SW480 (cell line): ENCODE measurements around the gene ASB3.
"Not testable (repeated sequence)": the region's sequence is repeated elsewhere in the genome, so short reads cannot be mapped to it uniquely, and the experiment has no call there.

Source experiments
- DNase-seq: peaks from one replicate; pipeline ENCODE4 v3.0.0-alpha.2; 2016; ENCODE audit warnings: low spot score

Gene ASB3

DNA sequence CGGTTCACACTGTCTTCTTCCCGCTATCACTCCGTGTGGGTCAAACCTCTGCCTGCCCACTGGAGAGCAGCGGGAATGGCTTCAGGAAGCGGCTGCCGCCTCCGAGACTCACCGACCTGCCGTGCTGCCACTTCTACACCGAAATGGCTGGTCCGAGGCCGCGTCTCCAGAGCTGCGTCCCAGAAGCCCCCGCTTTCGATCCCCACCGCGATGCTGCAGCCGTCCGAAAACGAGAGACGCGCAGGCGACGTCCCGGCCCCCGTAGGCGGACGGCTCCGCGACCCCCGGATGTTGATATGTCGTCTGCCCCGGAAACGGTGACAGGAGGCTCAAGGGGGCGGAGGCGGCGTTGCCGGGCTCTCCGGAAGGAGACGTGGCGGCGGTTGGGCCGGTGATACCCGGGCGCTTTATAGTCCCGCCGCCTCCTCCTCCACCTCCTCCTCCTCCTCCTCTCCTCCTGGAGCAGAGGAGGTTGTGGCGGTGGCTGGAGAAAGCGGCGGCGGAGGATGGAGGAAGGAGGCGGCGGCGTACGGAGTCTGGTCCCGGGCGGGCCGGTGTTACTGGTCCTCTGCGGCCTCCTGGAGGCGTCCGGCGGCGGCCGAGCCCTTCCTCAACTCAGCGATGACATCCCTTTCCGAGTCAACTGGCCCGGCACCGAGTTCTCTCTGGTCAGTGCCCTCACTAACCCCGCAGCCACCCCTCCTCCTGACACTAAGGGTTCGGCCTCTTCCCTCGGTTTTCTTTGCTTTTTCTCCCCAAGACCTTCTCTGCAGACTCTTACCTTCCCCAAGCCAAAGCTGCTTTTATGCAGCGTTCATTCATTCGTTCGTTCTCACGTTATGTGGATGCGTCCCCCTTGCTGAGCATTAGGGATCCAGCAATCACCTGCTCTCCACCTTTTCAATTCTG is at the start of gene ASB3, which contains the start of gene ERLEC1:
ASB3 (minus strand) TSS at position 249 of the 909 bp plus-strand sequence. CDS start 21,381 bp downstream, outside the sequence.
ERLEC1 (plus strand) TSS at position 340 of the 909 bp plus-strand sequence; CDS start at position 507, 167 bp downstream.
- peak; percentile 93 for DNase-seq

- not testable (repeated sequence) for DNase-seq
These were observed 43.2 kb upstream of the ASB3 start for GRCh38 chr2:53829980-53830290.

- no peak for DNase-seq
These were observed 42.7 kb upstream of the ASB3 start for GRCh38 chr2:53829273-53829979.

- DNase-seq: no peak
These were observed 41.6 kb upstream of the ASB3 start for GRCh38 chr2:53828331-53828730.

- no peak for DNase-seq
These were observed 40.8 kb upstream of the ASB3 start for GRCh38 chr2:53827398-53828175.

- DNase-seq: no peak
These were observed 40.0 kb upstream of the ASB3 start for GRCh38 chr2:53826587-53827397.

GRCh38 chr2:53826030-53826410 is 39.3 kb upstream of the ASB3 start:
- DNase-seq: no peak

- not testable (repeated sequence) for DNase-seq
These were observed 36.9 kb upstream of the ASB3 start for GRCh38 chr2:53823639-53824038.

- no peak for DNase-seq
These were observed 35.1 kb upstream of the ASB3 start for GRCh38 chr2:53821810-53822209.

DNA sequence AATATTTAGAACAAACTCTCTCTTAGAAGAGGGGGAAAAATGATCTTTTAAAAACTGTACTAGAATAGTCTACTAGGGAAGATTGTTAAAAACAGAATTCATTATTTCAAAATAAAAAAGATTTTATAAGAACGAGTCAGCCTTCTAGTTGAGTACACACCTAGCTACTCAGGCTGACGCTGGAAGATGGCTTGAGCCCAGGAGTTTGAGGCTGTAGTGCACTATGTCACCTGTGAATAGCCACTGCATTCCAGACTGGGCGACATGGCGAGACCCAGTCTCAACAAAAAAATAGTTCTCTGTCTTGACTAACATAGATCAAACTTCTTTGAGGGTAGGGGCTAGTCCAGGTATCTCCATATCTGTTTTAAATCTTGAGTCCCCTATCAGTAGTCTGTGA is 34.0 kb upstream of the ASB3 start:
- DNase-seq: no peak

DNA sequence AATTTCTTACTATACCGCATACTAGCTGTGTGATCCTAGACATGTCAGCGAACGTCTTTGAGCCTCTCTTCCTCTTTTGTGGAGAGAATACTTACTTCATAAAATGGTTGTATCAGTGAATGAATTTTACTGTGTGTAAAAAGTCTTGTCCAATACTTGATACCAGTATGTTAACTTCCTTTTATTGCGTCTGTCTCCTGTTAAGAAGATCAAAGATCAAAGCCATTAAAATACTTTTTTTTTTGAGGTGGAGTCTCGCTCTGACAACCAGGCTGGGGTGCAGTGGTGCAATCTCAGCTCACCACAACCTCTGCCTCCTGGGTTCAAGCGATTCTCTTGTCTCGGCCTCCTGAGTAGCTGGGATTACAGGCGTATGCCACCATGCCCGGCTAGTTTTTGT is 33.3 kb upstream of the ASB3 start:
- no peak for DNase-seq

GRCh38 chr2:53819634-53820033 is 32.9 kb upstream of the ASB3 start:
- DNase-seq: no peak

GRCh38 chr2:53818854-53819435 is 32.2 kb upstream of the ASB3 start:
- DNase-seq: no peak

DNA sequence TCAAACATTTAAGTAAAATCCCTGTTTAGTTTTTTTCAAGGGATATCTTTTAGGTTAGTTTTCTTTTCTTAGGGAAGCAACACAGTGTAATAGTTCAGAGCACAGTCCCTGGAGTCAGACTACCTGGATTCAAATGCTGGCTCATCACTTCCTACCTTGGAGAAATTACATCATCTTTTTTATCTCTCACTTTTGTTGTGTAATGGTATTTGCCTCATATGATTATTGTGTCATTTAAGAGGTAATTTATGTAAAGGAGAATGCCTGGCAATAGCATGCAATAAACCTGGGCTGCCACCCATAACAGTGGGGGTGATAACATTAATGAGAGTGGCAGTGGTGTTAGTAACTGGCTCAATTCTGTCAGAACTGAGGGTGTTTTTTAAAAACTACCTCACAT is 26.4 kb upstream of the ASB3 start:
- DNase-seq: no peak

- no peak for DNase-seq
These were observed 24.8 kb upstream of the ASB3 start for GRCh38 chr2:53811601-53812000.

DNA sequence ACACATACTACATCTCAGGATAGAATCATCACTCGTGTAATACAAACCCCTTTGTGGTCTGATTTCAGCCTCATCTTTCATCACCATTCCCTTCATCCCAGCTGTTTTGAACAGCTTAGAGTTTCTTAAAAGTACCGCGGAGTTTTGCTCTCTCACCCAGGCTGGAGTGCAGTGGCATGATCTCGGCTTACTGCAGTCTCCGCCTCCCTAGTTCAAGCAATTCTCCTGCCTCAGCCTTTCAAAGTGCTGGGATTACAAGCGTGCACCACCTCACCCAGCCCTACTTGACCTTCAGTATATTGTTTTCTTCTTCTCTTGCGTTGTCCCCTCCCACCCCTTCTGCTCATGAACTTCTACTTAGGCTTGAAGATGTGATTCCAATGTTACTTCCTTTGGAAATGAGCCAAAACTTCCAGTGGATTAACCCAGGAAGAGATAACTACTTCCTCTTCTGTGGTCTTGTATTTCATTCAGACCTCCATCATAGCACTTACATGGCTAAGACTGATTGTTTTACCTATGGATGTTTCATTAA is 15.9 kb upstream of the ASB3 start:
- no peak for DNase-seq

GRCh38 chr2:53801547-53801946 is 14.8 kb upstream of the ASB3 start:
- no peak for DNase-seq

DNA sequence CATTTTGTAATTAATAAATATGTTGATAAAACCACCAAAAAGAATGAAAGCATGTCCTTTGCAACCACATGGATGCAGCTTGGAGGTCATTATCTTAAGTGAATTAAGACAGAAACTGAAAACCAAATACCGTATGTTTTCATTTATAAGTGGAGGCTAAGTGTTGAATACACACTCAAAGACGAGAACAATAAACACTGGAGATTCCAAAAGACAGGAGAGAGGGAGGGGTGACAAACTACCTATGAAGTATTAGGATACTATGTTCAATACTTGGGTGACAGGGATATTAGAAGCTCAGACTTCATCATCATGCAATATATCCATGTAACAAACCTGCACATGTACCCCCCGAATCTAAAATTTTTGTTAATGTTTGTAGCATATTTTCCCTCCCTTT is 7.1 kb upstream of the ASB3 start:
- DNase-seq: no peak

GRCh38 chr2:53793261-53793660 is 6.5 kb upstream of the ASB3 start:
- no peak for DNase-seq

- DNase-seq: peak; percentile 46
These were observed 999 bp upstream of the ASB3 start for GRCh38 chr2:53787614-53788289.

DNA sequence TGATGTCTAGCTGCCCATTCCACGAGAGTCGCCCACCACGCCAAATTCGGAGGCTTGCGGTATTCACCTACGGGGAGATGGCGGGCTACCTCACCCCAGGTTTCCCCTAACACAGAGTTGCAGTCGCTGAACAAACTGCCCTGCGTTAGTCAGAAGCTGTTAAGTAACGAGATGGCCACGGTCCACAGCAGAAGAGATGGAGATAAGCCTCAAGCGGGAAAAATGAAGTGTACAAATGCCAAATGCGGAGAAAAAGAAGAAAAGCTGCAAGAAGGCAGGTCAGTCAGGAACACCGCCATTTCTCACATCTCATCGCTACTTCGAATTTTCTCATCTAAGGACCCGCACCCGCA is 425 bp downstream of the ASB3 start:
- DNase-seq: peak; percentile 25
